Tibial nerve (tissue), 4 donors: ENCODE results near the gene AADACL4. TPM values are rescaled to one million over a fixed set of nuclear protein-coding genes. Genes with fewer than 3 reads are reported as not detected.

Source experiments
- DNase-seq, 2 donors: peaks; one replicate each; pipeline ENCODE4 v3.0.0-alpha.2; 2019; ENCODE audit warnings: low spot score in 2 of 2
- H3K27ac ChIP-seq, 4 donors: fragments of 200-600 bp; sonication (generic) in 3 of 4; one replicate each; pipeline ENCODE4 v1.5.1; 2017 to 2019; ENCODE audit warnings: mild to moderate bottlenecking in 1 of 4
- H3K27me3 ChIP-seq, 2 donors: fragments of 200-600 bp; sonication (generic) in 1 of 2; one replicate each; pipeline versions ENCODE4 v1.5.1 to v1.6.0; 2017 to 2019
- H3K36me3 ChIP-seq, 3 donors: fragments of 200-600 bp; sonication (generic); one replicate each; pipeline ENCODE4 v1.5.1; 2018 to 2019
- H3K4me1 ChIP-seq, 4 donors: fragments of 200-600 bp; sonication (generic) in 3 of 4; one replicate each; pipeline ENCODE4 v1.5.1; 2017 to 2019
- H3K4me3 ChIP-seq, 4 donors: fragments of 200-600 bp; sonication (generic) in 3 of 4; one replicate each; pipeline ENCODE4 v1.5.1; 2017 to 2019; ENCODE audit warnings: mild to moderate bottlenecking in 1 of 4, moderate library complexity in 1 of 4
- H3K9me3 ChIP-seq, 4 donors: fragments of 200-600 bp; sonication (generic) in 3 of 4; one replicate each; pipeline ENCODE4 v1.5.1; 2017 to 2019
- CTCF ChIP-seq, 5 experiments: fragments of 200-600 bp in 3 of 5; fragments of 450-650 bp in 2 of 5; sonication (generic) in 3 of 5; IDR thresholded peaks; one replicate each; pipeline ENCODE4 v1.5.1; 2016 to 2019; ENCODE audit warnings: antibody characterized with exemption in 5 of 5, mild to moderate bottlenecking in 3 of 5, moderate library complexity in 2 of 5
- EP300 ChIP-seq, 2 donors: sonication (generic); formaldehyde crosslinking; IDR thresholded peaks; one replicate each; pipeline ENCODE4 v1.6.1; 2017; ENCODE audit warnings: antibody characterized with exemption in 2 of 2, mild to moderate bottlenecking in 1 of 2
- POLR2A ChIP-seq, 2 donors: fragments of 450-650 bp; IDR thresholded peaks; one replicate each; pipeline ENCODE4 v1.6.1; 2017; ENCODE audit warnings: antibody characterized with exemption in 2 of 2, mild to moderate bottlenecking in 2 of 2, moderate library complexity in 2 of 2
- WGBS, 2 donors: methylation state at CpG; one replicate each; pipeline ENCODE4 v1.1.5; 2018; 5-methylcytosine and 5-hydroxymethylcytosine counted together
- total RNA-seq, 4 donors: library from RNA; depleted of rRNA; stranded (reverse); fragments of >200 nt; gene quantifications; one replicate each; pipeline ENCODE4 v1.1.0, GENCODE V29; 2016

AADACL4 gene
- total RNA-seq, 4 donors from 2014 or later: not detected

- Histone ChIP-seq H3K4me1 (peaks cover 6 to 88% (median 59%) of the 10 kb centered on the region in 4 donors), H3K9me3 (no peaks in the 10 kb centered on the region), H3K4me3 (no peak overlapping the region), H3K27ac (peak overlapping the region; percentile 37 to 91 (median 81)), H3K27me3 (no peaks in the 10 kb centered on the region), H3K36me3 (peaks cover 0 to 30% (median 0%) of the 10 kb centered on the region in 3 donors)
- WGBS, 2 donors: 45 to 52% methylated on average over 9 of the region's 9 CpGs
- TF ChIP-seq EP300 (IDR thresholded peaks at IDR 0.05): no peak
- TF ChIP-seq CTCF (IDR thresholded peaks at IDR 0.05): no peak
- no peak for TF ChIP-seq POLR2A (IDR thresholded peaks at IDR 0.05)
- DNase-seq: no peak
Observed at GRCh38 chr1:12603224-12603623, 40.7 kb upstream of the AADACL4 start.

DNA sequence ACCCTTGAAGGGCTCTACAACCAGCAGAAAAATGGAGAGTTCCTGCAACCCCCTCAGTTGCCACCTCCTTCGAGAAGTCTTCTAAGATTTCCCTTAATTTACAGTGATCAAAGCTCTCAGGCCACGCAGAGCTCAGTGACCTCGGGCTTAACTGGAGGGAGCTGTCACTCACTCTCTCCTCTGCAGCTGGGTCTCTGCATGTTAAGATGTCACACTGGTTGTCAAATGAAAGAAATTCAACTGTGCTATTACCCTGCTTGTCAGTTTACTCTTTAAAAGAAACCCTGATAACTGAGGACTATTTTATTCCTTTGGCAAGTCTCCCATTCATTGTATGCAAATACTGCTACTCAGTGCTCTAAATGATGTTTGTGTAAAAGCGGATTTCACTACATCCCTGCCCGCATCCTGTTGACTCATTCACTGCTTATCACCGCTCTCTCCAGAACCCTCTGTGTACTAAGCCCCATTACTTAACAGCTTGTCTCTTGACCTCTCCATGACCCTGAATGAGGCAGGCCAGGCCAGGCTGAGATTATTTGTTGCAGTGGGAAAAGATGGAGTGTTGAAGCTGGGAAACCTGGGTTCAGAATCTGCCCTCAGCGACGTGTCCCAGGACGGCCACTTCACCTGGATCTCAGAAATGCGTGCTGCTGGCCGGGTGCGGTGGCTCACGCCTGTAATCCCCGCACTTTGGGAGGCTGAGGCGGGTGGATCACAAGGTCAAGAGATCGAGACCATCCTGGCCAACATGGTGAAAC lies 39.6 kb upstream of the AADACL4 start:
- 37% methylated on average over 15 to 16 of the region's 16 CpGs for WGBS, 2 donors
- H3K27me3 ChIP-seq: no peaks in the 10 kb centered on the region
- H3K4me1 ChIP-seq: peaks cover 6 to 88% (median 54%) of the 10 kb centered on the region in 4 donors
- H3K36me3 ChIP-seq: peaks cover 0 to 34% (median 0%) of the 10 kb centered on the region in 3 donors
- peak in 1 of 2 donors; percentile 79 for TF ChIP-seq EP300 (IDR thresholded peaks at IDR 0.05)
- TF ChIP-seq CTCF (IDR thresholded peaks at IDR 0.05): no peak
- no peak for TF ChIP-seq POLR2A (IDR thresholded peaks at IDR 0.05)
- no peak for DNase-seq
- H3K9me3 ChIP-seq: no peaks in the 10 kb centered on the region
- H3K27ac ChIP-seq: peak overlapping the region; percentile 37 to 91 (median 81)
- no peak overlapping the region for H3K4me3 ChIP-seq

GRCh38 chr1:12604986-12605385 lies 38.9 kb upstream of the AADACL4 start:
- DNase-seq: no peak
- peaks cover 0 to 39% (median 0%) of the 10 kb centered on the region in 3 donors for H3K36me3 ChIP-seq
- H3K4me1 ChIP-seq: peaks cover 6 to 88% (median 55%) of the 10 kb centered on the region in 4 donors
- H3K27me3 ChIP-seq: no peaks in the 10 kb centered on the region
- H3K9me3 ChIP-seq: no peaks in the 10 kb centered on the region
- 60 to 63% methylated on average over 9 of the region's 9 CpGs for WGBS, 2 donors
- peak overlapping the region in 2 of 4 donors; percentile 49 to 91 for H3K27ac ChIP-seq
- TF ChIP-seq EP300 (IDR thresholded peaks at IDR 0.05): no peak
- no peak for TF ChIP-seq POLR2A (IDR thresholded peaks at IDR 0.05)
- TF ChIP-seq CTCF (IDR thresholded peaks at IDR 0.05): no peak
- no peak overlapping the region for H3K4me3 ChIP-seq

- no peaks in the 10 kb centered on the region for H3K9me3 ChIP-seq
- H3K36me3 ChIP-seq: peaks cover 0 to 52% (median 0%) of the 10 kb centered on the region in 3 donors
- no peaks in the 10 kb centered on the region for H3K27me3 ChIP-seq
- TF ChIP-seq EP300 (IDR thresholded peaks at IDR 0.05) (no peak), CTCF (IDR thresholded peaks at IDR 0.05) (no peak), POLR2A (IDR thresholded peaks at IDR 0.05) (no peak)
- peak overlapping the region in 2 of 4 donors; percentile 98 for H3K27ac ChIP-seq
- WGBS, 2 donors: 49 to 58% methylated on average over 3 of the region's 3 CpGs
- no peak overlapping the region for H3K4me3 ChIP-seq
- peaks cover 6 to 88% (median 47%) of the 10 kb centered on the region in 4 donors for H3K4me1 ChIP-seq
- DNase-seq: no peak
Observed at GRCh38 chr1:12607263-12607662, 36.6 kb upstream of the AADACL4 start.

DNA sequence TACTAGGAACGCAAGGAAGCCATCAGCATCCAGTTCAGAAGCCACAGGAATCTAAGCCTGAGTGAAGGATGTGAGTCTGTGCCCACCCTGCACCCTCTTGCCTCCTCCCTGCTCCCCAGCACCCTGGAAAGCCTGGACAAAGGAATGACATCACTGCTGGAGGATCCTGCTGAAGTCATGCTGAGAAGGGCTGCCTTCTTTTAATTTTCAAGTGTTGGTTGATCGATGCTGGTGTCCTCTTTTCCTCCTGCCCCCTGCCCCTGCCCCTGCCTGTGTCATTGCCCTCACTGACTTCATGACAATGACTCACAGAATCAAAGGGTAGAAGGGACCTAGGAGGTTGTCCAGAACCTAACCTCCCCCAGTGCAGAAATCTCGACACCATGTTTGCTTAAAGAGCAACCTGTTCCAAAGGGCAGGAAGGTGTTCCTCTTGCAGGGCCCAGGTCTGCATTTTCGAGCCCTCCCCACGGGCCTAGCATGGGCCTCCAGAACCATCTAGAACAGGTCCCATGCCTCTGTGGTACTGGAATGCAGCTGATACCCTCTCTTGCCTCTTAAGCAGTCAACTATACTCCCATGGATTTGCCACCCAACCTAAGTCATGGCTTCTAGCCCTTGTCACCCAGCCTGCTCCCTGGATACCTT lies 35.5 kb upstream of the AADACL4 start:
- TF ChIP-seq POLR2A (IDR thresholded peaks at IDR 0.05) (no peak), CTCF (IDR thresholded peaks at IDR 0.05) (no peak), EP300 (IDR thresholded peaks at IDR 0.05) (no peak)
- WGBS, 2 donors: 58 to 60% methylated on average over 4 to 5 of the region's 5 CpGs
- H3K4me3 ChIP-seq: no peak overlapping the region
- peak overlapping the region in 2 of 4 donors; percentile 98 for H3K27ac ChIP-seq
- H3K9me3 ChIP-seq: no peaks in the 10 kb centered on the region
- DNase-seq: no peak
- H3K4me1 ChIP-seq: peaks cover 0 to 88% (median 42%) of the 10 kb centered on the region in 4 donors
- H3K27me3 ChIP-seq: no peaks in the 10 kb centered on the region
- peaks cover 0 to 43% (median 0%) of the 10 kb centered on the region in 3 donors for H3K36me3 ChIP-seq
